Measurements from ENCODE around the gene SENP8. TPM values are rescaled to one million over a fixed set of nuclear protein-coding genes. Genes with fewer than 3 reads are reported as not detected.

Gene SENP8
- total and polyA plus RNA-seq, 2 of the 8 experiments (the other 6 are each of a cell fraction or from before 2014, with no cell fraction given): 4.1 to 6.0 TPM

GRCh38 chr15:72169921-72170611 is 51.9 kb downstream of the SENP8 start:
- Histone ChIP-seq H3K14ac (ENCODE audit: insufficient read length) (no peak overlapping the region), H3K23me2 (ENCODE audit: low read depth, low read length) (no peaks in the 10 kb centered on the region), H2BK20ac (ENCODE audit: low read length) (no peak overlapping the region), H3K4me3 (ENCODE audit: extremely low read depth in 1 of 4, insufficient read depth in 2 of 4, low read depth in 3 of 4, low read length in 4 of 4) (no peak overlapping the region), H3K36me3 (ENCODE audit: control insufficient read depth in 2 of 4, insufficient read depth in 4 of 4, low read length in 3 of 4) (no peaks in the 10 kb centered on the region), H3K79me2 (ENCODE audit: control insufficient read depth in 1 of 2, insufficient read depth in 2 of 2, low read length in 2 of 2) (no peaks in the 10 kb centered on the region), H2BK5ac (ENCODE audit: low read depth, low read length) (no peak overlapping the region), H3K27me3 (replicated peaks in 1 of 4; ENCODE audit: control insufficient read depth in 3 of 4, extremely low read depth in 1 of 4, insufficient read depth in 3 of 4, low read length in 3 of 4) (no peaks in the 10 kb centered on the region), H4K91ac (replicated peaks; ENCODE audit: insufficient read length, low read length) (no peak overlapping the region), H2BK15ac (ENCODE audit: low read length) (peak overlapping the region; percentile 34; the same call in 1 of the 2 replicates), H2AK5ac (ENCODE audit: low read depth, low read length) (no peak overlapping the region), H3K4me1 (replicated peaks in 1 of 4; ENCODE audit: control insufficient read depth in 3 of 4, insufficient read depth in 4 of 4, low read length in 3 of 4) (peaks cover 0 to 8% (median 2%) of the 10 kb centered on the region in 4 experiments; a peak in 3 of 7 replicates), H4K8ac (ENCODE audit: extremely low read depth, insufficient read depth, low read length) (no peak overlapping the region; the same call in 1 of the 2 replicates), H3K18ac (ENCODE audit: extremely low read depth, low read length) (no peak overlapping the region), H3K4me2 (ENCODE audit: insufficient read depth in 1 of 2, low read depth in 2 of 2, low read length in 2 of 2) (no peak overlapping the region), H3K56ac (replicated peaks; ENCODE audit: insufficient read length, low read depth, low read length) (no peak overlapping the region), H3K23ac (ENCODE audit: insufficient read length) (no peak overlapping the region), H4K5ac (ENCODE audit: insufficient read length, low read depth, low read length) (no peak overlapping the region), H3K27ac (ENCODE audit: low read depth, low read length) (no peak overlapping the region; the same call in 1 of the 2 replicates), H4K20me1 (replicated peaks in 1 of 2; ENCODE audit: control insufficient read depth in 1 of 2, insufficient read depth in 2 of 2, low read length in 2 of 2) (no peaks in the 10 kb centered on the region), H3K9ac (replicated peaks in 1 of 4; ENCODE audit: extremely low read depth in 1 of 4, low read depth in 3 of 4, low read length in 3 of 4) (no peak overlapping the region; a peak in 1 of 7 replicates), H3K4ac (replicated peaks; ENCODE audit: insufficient read length, low read depth, low read length) (no peak overlapping the region), H3K79me1 (ENCODE audit: low read depth, low read length) (no peaks in the 10 kb centered on the region), H3K9me3 (ENCODE audit: insufficient read depth in 2 of 2, low read depth in 1 of 2, low read length in 1 of 2) (no peaks in the 10 kb centered on the region), H2AFZ (ENCODE audit: low read length) (0 out of 2 replicates have a peak overlapping the region, but pooled peaks have one; percentile 11), H2BK12ac (ENCODE audit: low read depth, low read length) (no peak overlapping the region), H2BK120ac (replicated peaks; ENCODE audit: low read depth, low read length) (no peak overlapping the region)
- no peak for DNase-seq (ENCODE audit: low read depth in 1 of 2, low spot score in 2 of 2)
- POLR2A ChIA-PET (ENCODE audit: partially characterized antibody): interaction anchor here (1.3 kb wide), 1 partner anchor 28 kb away, joined by 4 read pairs; the partner anchor contains the start of gene GRAMD2A
- no peak for FAIRE-seq
- CTCF ChIA-PET (ENCODE audit: partially characterized antibody): interaction anchor here (1.0 to 2.1 kb wide), 4 partner anchors 12 to 369 kb away, joined by 3 to 6 read pairs (median 4); no protein-coding TSS in a partner anchor
- 94% methylated on average over 16 of the region's 16 CpGs; no CpG with 5 or more reads in 1 of the 2 experiments for WGBS, 2 experiments (ENCODE audit: extremely low coverage in 1 of 2, insufficient coverage in 1 of 2, insufficient read length in 1 of 2, insufficient replicate concordance in 2 of 2, low coverage in 1 of 2, low lambda C conversion rate in 2 of 2, missing lambda C conversion rate in 1 of 2)
- TF ChIP-seq ASH2L (IDR thresholded peaks at IDR 0.05; ENCODE audit: low read length) (no peak), JUN (IDR thresholded peaks at IDR 0.05; ENCODE audit: low read depth, low read length) (no peak), CBX8 (IDR thresholded peaks at IDR 0.05; ENCODE audit: borderline replicate concordance, low read depth, low read length) (no peak), SP1 (IDR thresholded peaks at IDR 0.05; ENCODE audit: low read depth, low read length) (no peak), KDM4A (IDR thresholded peaks at IDR 0.05; ENCODE audit: low read depth, low read length, severe bottlenecking) (no peak), EP300 (IDR thresholded peaks at IDR 0.05; ENCODE audit: borderline replicate concordance in 1 of 2, low read depth in 2 of 2, low read length in 2 of 2) (no peak), SP2 (IDR thresholded peaks at IDR 0.05; ENCODE audit: low read length) (no peak), YY1 (IDR thresholded peaks at IDR 0.05; ENCODE audit: low read depth, low read length) (no peak), POLR2AphosphoS5 (IDR thresholded peaks at IDR 0.05; ENCODE audit: low read depth, low read length) (no peak), CTBP2 (IDR thresholded peaks at IDR 0.05; ENCODE audit: borderline replicate concordance, insufficient read depth, insufficient read length, low read length) (no peak), SIX5 (IDR thresholded peaks at IDR 0.05; ENCODE audit: low read depth, low read length) (no peak), SIN3A (conservative IDR thresholded peaks at IDR 0.05 in 1 of 2, IDR thresholded peaks at IDR 0.05 in 1 of 2; ENCODE audit: low read depth in 1 of 2, low read length in 2 of 2) (no peak), RBBP5 (IDR thresholded peaks at IDR 0.05; ENCODE audit: borderline replicate concordance, low read depth, low read length) (no peak)
